Measurements from ENCODE around the gene FADD.

FADD gene

DNA sequence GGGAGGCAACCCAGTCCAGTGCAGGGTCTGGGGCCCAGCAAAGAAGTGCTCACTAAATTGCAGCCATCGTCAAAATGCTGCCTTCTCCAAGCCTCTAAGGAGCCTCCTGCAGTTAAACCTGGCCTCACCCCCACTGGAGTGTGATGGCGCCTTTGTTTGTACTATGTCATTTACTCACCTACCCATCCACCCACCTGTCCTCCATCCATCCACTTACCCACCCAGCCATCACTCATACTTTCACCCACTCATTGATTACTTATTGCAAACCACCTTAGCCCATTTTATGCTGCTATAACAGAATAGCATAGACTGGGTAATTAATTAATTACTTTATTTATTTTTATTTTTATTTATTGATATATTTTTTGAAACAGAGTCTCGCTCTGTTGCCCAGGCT, 38.6 kb downstream of the FADD start:
- DNase-seq = no peak

DNA sequence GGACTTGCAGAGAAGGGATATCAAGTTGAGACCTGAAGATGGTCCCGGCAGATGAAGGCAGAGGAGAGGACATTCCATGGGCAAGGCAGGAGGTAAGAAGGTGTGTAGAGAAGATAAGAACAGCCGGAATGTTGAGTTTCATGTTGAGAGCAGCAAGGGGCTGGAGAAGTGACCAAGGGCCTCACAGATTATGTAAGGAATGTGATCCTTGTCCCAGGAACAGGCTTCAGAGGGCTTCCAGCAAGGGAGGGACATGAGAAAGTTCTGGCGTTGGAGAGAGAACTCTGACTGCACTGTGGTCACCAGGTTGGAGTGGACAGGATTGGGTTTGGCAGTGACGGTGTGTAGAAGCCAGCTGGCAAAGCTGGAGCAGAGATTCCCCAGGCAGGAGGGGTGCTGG, 39.8 kb downstream of the FADD start:
- DNase-seq = no peak

DNA sequence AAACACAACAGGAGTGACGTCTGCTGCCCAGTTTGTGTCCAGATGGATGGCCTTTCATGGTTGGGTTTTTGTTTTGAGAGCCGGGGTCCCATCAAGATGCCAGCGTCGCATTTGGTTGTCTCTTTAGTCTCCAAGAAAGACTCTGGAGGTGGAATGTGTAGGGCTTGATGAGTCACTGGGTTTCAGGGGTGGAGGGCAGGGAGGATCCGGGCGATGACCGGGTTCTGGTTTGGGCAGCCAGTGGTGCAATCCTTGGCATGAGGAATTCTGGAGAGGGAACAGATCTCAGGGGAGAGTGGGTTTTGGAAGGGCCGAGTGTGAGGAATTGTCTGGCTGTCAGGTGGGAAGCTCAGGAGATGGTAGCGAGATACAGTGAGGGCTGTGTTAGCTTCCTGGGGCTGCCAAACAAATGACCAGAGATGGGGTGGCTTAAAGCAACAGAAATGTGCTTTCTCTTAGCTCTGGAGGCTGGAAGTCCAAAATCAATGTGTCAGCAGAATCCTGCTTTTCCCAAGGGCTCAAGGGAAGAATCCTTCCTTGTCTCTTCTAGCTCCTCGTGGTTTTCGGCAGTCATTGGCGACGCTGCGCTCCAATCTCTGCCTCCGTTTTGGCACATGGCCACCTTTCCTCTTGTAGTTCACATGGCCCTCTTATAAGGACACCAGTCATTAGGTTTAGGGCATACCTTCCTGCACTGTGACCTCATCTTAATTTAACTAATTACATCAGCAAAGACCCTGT, 41.0 kb downstream of the FADD start:
- DNase-seq = no peak

DNA sequence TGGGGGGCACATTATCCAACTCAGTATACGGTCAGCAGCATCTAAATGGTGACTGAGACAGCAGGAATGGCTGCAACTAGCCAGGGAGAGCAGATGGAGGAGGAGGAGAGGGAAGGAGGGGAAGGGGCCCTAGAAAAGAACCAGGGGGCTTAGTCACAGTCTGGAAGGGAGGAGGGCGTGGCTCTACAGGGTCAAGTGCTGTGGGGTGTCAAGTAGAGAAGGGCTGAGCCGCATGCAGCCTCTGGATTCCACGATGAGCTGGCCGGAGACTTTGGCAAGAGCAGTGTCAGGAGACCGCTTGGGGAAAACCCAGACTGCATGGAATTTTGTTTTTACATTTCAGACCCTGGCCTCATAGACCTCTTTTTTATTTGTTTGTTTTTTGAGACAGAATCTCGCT, 41.6 kb downstream of the FADD start:
- DNase-seq = no peak

DNA sequence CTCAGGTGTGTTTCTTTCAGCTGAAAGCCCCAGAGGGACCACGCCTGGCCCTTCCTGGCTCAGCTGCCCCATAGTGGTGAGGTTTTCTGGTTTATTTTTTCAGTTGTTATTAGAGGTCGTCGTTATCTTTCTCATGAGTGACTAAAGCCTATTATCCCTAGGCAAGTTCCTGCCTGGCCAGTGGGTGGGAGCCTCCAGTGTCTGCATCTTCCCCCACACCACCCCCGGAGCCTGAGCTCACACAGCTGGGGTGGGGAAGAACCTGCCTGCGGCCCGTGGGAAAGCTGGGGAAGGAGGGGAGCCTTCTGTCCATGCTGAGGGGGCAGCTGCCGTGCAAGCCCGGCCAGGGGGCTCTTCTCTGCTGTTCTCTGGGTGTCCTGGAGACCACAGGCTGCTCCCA, 43.1 kb downstream of the FADD start:
- no peak for DNase-seq

DNA sequence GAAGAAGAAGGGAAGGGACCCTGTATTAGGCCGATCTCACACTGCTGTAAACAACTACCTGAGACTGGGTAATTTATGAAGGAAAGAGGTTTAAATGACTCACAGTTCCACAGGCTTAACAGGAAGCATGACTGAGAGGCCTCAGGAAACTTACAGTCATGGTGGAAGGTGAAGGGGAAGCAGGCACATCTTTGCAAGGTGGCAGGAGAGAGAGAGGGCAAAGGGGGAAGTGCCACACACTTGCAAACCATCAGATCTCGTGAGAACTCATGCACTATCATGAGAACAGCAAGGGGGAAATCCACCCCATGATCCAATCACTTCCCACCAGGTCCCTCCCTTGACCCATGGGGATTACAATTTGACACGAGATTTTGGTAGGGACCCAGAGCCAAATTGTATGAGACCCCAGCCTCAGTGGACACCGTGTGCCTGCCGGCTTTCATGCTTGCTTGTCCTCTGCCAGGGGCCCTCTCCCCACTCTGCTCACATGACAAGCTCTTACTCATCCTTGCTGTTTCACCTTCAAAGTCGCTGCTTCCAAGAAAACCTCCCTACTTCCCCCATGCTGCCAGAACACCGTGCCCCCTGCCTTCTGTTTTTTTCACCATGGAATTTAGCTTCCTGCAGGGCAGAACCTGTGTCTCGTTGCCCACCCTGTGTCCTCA, 44.1 kb downstream of the FADD start:
- DNase-seq = no peak

DNA sequence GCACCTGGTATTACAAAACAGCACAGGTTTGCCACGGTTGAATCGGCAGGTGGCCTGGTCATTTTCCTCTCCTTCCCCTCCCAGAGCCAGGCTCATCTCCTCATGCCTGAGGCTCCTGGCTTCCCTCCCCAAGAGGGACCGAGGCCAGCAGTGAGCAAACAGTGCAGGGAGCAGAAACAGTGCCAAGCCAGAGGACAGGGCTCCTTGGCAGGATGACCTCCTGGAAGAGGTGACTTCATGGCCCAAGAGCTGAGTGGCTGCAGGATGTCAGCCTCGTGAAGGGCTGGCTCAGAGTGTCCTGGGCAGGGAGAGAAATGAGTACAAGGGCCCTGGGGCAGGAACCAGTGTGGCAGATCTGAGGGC, 44.6 kb downstream of the FADD start:
- peak; percentile 43 for DNase-seq

DNA sequence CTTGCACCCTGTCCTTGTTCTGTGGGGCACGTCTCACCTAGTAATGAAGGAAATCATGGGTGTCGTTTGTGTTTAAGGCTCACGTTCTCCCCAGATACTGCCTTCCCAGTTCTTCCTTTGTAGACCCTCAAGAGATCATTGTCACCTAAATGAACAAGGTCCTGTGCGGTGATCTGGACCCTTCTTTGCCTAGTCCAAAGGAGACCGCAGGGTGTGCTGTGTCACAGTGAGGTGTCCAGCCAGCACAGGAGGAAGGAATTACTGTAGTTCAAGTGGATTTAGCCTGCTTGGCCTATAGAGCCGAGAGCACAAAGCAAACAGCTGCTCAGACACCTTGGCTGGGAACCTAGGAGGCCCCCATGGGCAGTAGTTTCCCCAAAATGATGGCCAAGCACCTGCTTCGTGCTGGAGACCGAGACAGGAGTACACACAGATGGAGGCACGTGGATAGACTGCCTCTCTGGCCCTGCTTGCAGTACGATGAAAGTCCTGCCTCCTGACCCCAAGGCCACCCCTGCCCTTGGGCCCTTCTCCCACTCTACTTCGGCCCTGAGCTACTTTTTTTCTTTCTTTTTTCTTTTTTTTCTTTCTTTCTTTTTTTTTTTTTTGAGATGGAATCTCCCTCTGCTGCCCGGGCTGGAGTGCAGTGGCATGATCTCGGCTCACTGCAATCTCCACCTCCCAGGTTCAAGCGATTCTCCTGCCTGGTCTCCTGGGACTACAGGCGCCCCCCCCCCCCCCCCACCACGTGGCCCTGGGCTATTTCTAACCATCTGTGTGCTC, 48.0 kb downstream of the FADD start:
- no peak for DNase-seq

DNA sequence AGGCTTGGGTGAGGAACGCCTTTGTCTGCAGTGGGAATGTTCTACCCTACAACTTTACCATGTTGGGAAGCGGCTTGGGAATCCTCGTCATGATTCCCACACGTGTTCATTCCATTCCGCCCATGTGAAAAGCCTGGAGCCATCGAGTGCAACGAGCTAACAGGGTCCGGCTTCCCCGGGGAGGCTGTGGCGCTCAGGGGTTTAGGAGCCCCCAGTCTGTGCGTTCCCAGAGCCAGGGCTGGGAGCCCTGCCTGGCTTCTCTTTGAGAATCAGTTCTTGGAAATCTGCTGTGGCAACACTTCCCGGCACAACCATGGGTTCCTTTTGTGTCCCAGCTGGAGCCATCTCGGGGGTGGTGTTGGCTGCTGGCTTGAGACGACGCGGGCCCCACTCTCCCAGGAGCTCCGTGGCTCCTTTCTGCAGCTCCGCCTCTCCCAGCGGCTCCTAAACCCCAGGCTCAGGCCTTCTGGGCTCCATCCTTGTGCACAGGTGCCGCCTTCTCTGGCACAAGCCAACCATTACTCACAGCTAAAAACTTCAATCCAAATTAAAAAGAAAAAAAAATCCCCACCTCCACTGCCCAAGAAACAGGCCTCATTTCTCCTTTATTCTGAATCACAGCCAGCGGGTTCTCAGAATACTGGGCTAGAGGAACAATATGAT, 48.7 kb downstream of the FADD start:
- no peak for DNase-seq

DNA sequence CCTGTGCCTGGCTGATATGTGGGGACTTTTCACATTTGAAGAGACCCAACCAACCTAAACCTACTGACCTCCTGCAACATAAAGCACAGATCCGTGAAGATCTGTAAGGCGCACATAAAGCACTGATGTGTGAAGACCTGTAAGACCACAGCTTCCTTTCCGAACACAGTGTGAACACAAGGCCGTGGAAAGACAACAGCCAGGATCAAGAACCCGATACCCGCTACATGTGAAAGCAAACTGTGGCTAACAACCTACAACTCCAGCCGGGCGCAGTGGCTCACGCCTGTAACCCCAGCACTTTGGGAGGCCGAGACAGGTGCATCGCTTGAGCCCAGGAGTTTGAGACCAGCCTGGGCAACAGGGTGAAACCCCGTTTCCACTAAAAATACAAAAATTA, 49.7 kb downstream of the FADD start:
- no peak for DNase-seq

DNA sequence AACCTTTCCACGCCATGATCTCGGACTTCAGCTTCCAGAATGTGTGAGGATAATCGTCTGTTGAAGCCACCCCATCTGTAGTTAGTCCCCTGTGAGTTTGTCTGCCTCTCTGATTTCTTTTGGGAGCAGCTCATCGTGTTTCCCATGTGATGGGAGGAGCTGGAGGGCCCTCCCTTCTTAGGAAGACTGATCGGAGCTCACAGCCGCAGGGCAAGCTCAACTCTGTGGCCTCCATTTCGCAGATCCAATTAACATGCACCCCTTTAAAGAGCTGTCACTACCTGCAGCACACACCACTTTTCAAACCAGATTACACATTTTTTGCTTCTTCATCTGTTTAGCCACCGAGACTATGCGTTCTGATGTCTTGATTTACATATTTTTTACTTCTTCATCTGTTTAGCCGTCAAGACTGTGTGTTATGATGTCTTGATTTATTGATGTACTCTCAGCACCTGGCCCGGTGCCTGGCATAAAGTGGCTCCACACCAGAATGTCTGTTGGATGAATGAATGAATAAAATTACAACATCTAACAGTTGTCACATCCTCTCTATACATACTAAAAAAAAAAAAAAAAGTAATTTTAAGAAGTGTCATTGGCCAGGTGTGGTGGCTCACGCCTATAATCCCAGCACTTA, 52.5 kb downstream of the FADD start:
- DNase-seq = no peak
